Measurements from ENCODE around the gene TCAP.
"Not testable (repeated sequence)": the region's sequence is repeated elsewhere in the genome, so short reads cannot be mapped to it uniquely, and the experiment has no call there.

Gene TCAP

GRCh38 chr17:39687101-39687545 lies 22.0 kb downstream of the TCAP start:
- DNase-seq, result no peak

DNA sequence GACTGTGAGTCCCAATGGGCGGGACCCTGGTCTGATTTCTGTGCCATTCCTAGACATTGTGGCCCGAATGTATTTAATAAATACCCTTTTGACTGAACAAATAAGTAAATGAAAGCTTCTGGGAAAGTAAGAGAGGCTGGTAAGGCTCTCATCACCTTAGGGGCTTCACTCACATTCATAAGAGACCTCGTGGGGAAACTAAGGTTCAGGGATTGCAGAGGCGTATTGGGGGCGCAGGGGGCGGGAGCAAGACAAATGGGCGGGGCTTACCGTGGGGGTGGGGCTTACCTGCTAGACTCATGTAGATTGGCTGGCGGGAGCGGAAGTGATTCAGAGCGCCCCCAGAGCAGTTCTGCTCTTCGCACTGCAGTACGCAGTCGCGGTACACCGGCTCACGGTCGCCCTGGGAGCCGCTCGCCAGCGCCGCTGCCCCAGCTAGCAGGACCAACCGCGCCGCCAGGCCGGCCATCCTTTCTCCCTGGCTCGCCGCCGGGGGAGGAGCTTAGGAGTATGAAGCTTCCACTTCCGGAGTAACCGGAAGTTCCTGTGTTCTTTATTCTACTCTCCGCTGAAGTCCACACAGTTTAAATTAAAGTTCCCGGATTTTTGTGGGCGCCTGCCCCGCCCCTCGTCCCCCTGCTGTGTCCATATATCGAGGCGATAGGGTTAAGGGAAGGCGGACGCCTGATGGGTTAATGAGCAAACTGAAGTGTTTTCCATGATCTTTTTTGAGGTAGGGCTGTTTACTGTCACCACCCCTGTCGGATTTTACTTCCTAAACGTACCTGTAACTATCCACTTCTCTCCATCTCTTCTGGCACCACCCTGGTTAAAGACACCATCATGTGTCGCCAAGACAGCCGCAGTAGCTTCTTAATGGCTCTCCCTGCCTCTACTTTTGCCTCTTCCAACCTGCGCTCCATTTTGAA lies 22.7 kb downstream of the TCAP start, which contains the start of gene PGAP3:
TSS of gene PGAP3 (minus strand) at position 512 of the 929 bp plus-strand sequence. CDS start at position 469, 43 bp downstream.
- DNase-seq, result peak; percentile 88

- DNase-seq, result no peak
Measured at GRCh38 chr17:39688475-39688835, 23.3 kb downstream of the TCAP start.

DNA sequence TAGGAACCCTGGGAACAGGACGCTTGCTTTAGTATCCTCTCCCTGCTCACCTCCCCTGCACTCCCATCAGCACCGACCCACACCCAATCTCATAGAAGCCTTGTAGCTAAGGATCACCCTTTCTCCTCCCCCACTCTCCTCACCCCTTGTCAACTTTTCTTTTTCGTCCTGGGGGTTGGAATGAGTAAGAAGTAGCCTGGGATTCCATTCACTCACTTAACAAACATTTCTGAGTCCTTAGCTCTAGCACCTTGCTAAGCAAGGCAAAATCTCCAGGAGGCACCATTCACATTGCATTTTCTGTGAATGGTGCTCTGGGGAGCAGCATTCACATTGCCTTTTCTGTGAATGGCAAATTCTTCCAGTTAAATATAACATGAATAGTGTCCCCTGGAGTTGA lies 23.8 kb downstream of the TCAP start:
- no peak for DNase-seq

DNA sequence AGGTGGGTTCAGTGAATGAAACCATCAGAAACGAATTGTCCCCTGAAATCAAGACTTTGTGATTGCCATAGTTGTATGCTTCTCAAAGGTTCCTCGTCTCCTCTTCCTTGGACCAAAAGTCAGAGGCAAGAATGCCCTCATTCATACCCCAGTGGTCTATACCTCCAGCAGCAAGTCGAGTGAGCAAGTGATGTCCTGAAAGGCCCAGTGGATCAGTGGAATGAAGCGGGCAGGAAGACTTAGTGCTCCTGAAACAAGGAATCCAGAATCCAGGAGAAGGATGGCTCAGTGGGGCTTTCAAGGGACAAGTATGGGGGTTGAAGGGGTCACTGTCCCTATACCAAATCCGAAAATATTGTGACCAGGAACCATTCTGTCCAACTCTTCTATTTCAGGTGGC lies 29.4 kb downstream of the TCAP start:
- DNase-seq, result no peak

DNA sequence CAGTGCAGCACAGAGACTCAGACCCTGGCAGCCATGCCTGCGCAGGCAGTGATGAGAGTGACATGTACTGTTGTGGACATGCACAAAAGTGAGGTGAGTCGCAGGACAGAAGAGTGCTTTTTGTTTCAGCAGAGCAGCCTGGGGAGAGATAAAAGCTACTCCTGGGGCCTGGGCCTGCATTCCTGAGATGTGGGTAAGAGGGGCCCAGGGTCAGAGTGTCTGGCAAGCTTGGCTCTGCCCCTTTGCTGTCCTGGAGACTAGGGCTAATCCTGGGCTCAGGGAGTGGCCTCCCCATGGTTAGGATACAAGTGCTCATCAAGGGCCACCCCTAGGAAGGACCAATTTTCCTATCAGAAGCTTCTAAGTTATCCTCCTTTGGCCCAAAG lies 29.9 kb downstream of the TCAP start:
- no peak for DNase-seq

- no peak for DNase-seq
Measured at GRCh38 chr17:39696731-39697130, 31.6 kb downstream of the TCAP start.

DNA sequence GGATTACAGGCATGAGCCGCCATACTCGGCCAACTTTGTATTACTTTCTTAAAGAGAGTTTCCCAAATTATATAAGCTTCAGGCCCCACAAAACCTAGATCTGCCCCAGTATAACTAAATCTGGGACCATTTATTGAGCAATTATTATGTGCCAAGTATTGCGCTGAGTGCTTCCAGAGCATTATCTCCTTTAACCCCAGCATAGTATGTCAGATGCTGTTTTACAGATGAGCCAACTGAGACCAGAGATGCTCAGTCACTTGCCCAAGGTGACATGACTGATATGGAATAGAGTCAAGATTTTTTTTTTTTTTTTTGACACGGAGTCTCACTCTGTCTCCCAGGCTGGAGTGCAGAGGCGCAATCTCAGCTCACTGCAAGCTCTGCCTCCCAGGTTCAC lies 32.8 kb downstream of the TCAP start:
- no peak for DNase-seq

- not testable (repeated sequence) for DNase-seq
Measured at GRCh38 chr17:39699157-39699817, 34.1 kb downstream of the TCAP start.

DNA sequence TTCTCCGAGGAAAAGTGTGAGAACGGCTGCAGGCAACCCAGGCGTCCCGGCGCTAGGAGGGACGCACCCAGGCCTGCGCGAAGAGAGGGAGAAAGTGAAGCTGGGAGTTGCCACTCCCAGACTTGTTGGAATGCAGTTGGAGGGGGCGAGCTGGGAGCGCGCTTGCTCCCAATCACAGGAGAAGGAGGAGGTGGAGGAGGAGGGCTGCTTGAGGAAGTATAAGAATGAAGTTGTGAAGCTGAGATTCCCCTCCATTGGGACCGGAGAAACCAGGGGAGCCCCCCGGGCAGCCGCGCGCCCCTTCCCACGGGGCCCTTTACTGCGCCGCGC lies 34.6 kb downstream of the TCAP start, which contains the start of gene ERBB2:
TSS of gene ERBB2 (plus strand) at position 247 of the 330 bp plus-strand sequence. CDS start 175 bp downstream, outside the sequence.
- DNase-seq, result no peak

DNA sequence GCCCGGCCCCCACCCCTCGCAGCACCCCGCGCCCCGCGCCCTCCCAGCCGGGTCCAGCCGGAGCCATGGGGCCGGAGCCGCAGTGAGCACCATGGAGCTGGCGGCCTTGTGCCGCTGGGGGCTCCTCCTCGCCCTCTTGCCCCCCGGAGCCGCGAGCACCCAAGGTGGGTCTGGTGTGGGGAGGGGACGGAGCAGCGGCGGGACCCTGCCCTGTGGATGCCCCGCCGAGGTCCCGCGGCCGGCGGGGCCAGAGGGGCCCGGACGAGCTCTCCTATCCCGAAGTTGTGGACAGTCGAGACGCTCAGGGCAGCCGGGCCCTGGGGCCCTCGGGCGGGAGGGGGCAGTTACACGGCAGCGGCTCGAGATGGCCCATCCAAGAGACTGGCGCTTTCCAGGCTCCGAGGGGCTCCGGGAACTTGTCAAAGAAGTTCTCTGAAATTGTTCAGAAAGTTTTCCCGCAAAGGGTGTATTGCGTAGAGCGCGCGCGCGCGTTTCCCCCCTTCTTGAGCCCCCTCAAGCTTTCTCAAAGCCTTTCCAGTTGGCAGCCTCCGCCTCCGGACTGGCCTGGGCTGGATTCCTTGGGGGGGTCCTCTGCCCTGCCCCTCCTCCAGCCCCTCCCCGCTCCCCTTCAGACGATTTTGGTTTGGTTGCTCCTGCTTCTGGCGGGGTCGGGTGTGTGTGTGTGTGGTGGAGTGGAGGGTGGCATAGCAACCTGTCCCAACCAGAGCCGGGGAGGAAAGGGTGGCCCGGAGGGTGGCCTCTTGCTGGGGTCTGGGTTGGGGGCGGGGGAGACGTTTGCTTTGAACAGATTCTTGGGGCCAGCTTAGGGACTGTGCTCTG lies 35.2 kb downstream of the TCAP start:
- no peak for DNase-seq

DNA sequence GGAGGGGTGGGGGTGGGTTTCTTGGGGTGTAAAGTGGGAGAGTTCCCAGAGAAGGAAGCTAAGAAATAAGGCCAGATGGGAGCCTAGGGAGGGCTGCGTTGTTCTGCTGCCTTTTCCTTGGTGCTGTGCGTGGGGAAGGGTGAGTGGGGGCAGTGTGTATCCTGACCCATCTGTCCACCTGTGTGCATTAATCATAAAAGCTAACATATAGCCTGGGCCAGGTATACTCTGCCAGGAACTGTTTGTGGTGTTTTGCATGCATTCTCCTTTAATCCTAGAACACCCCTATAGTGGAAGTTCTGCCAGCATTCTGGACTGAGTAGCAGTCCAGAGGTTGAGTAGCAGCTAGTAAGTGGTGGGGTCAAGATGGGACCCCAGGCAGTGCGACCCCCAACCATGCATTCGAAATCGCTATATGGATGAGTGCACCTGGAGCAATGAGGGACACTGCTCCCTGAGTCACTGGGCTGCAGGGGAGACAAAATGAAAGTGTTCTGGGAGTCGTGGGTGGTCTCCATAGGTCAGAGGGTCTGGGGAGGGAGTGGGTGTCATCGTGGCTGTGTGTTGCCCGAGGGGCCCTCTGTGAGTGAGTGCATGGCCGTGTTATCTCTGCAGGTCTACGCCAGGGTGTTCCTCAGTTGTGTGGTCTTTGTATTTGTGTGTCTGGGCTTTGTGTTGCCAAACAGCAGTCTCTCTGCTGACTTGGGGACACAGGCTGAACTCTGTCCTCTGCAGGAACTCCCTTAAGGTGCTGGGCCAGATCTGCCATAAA lies 36.0 kb downstream of the TCAP start:
- no peak for DNase-seq

DNA sequence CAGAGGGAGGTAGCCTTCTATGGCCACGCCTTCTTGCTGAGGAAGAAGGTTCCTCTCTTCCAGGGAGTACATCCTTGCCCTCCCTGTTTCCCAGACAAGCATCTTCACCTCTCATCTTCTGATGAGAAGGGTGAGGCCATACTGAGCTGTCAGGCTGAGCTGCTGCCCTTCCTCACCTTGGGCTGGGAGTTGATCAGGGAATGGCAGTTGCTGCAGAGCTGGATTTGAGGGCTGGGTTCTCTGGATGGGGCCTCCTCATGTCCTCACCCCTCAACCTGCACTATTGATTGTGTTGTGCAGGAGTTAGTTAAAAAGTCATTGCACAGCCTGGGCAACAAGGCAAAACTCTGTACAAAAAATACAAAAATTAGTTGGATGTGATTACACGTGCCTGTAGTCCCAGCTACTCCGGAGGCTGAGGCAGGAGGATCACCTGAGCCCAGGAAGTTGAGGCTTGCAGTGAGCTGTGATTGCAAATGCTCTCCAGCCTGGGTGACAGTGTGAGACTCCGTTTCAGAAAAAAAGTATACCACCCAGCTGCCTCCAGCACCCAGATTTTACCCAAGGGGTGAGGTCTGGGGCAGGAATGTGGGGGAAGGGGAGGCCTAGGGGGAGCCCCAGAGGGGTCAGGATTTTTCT lies 36.8 kb downstream of the TCAP start:
- DNase-seq, result no peak

GRCh38 chr17:39702901-39703893 lies 38.0 kb downstream of the TCAP start:
- DNase-seq, result no peak

- DNase-seq, result no peak
Measured at GRCh38 chr17:39703913-39704312, 38.8 kb downstream of the TCAP start.

- no peak for DNase-seq
Measured at GRCh38 chr17:39704821-39705551, 39.8 kb downstream of the TCAP start.

GRCh38 chr17:39705786-39706348 lies 40.7 kb downstream of the TCAP start:
- DNase-seq, result no peak

DNA sequence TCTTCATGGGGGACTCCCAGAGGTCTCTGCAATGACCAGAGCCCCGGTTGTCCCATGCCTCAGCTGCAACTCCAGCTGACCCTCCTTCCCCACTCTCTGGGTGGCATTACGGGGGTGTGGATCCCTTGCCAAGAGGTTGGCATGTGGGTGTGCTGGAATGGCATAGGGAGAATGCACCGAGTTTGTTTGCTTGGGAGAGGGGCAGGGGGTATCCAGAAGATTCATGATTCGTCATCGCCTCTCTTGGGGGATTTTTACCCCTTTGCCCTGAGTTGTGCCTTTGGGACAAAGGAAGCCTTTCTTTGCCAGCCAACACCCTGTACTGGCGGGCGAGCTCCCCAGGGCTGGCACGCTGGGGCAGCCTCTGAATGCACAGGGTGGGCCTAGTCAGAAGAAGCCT lies 41.2 kb downstream of the TCAP start:
- DNase-seq, result no peak

DNA sequence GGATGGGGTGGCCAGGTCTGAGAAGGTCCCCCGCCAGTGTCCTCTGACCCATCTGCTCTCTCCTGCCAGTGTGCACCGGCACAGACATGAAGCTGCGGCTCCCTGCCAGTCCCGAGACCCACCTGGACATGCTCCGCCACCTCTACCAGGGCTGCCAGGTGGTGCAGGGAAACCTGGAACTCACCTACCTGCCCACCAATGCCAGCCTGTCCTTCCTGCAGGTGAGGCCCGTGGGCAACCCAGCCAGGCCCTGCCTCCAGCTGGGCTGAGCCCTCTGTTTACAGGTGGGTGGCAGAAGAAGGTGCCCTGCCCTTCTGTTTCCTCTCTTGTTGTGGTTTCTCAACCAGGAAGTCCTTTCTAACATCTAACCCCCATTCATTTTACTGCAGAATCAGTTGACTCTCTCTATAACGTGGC lies 41.8 kb downstream of the TCAP start:
- DNase-seq, result no peak

Measured in DMS153 (cell line).